GM21717 (cell line): ENCODE data around the gene GALNT13.

ENCODE experiments used
- ATAC-seq: cut with Tn5 transposase; IDR thresholded peaks from one replicate; pipeline ENCODE4 v1.9.1; 2021; ENCODE audit warnings: mild to moderate bottlenecking, moderate library complexity; ENCODE audit not compliant: unreplicated experiment

GALNT13 gene

DNA sequence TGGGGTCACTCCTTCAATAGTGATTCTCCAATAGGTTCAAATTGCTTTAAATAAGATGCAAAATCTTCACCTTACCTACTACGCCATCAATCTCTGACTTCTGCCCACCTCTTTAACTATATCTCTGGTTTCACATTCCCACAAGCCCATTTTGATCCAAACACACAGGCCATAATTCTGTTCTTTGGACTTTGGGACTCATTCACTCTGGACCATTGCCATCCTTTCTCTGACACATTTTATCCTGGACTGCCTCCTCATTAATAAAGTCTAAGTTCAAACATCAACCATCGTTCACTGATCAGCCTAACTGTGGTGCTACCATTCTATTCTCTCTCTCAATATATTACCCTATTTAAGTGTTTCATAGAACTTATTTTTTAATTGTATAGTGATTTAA, 332.2 kb downstream of the GALNT13 start:
- ATAC-seq: no peak

GRCh38 chr2:154207288-154208047, 335.7 kb downstream of the GALNT13 start:
- ATAC-seq: no peak

- no peak for ATAC-seq
These were observed 352.0 kb downstream of the GALNT13 start for GRCh38 chr2:154223726-154224125.

DNA sequence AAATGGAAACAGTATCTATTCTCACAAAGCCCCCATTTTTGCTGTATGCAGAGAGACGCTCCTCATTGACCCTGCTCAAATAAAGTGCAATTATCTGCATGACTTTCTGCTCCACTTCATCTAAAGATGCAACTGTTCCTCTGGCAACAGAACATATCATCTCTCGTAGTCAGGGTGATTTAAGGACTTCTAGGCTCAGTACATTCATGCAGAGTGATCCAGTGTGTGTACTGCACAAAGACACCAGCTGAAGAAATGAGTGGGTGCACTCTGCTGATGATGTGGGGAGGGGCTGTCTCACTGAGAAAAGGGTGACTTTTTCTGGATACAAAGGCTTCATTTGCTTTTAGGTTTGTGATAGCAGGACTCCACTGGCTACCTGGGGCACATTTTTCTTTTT, 355.2 kb downstream of the GALNT13 start:
- no peak for ATAC-seq

DNA sequence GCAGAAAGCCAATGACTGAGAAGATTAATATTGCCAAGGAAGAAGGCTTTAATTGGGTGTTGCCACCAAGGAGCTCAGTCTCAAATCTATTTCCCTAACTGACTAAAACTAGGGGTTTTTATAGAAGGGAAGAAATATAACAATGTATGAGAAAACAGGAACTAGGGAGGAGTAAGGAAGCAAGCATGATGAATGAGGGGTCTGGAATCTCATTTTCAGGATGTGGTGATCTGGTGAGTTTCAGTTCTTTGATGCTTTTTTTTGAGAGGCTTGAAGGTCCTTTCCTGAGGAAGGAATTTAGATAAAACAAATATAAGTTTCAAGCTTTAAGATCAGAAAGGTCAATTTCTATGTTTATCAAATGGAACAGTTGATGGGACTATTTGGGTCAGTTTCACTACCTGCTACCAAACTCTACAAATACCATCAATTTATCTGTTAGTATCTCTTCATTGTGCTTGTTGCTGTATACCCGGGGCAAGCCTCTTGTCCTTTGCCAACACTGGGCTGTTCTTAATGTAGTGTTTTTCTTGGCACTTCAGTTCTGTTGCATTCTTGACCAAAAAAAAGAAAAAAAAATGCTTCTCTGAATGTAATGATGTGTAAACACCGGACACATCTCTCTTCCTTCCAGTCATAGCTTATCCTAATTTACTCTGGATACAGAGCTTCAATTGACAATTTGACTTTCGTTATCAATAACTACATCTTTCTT, 357.0 kb downstream of the GALNT13 start:
- ATAC-seq: no peak

DNA sequence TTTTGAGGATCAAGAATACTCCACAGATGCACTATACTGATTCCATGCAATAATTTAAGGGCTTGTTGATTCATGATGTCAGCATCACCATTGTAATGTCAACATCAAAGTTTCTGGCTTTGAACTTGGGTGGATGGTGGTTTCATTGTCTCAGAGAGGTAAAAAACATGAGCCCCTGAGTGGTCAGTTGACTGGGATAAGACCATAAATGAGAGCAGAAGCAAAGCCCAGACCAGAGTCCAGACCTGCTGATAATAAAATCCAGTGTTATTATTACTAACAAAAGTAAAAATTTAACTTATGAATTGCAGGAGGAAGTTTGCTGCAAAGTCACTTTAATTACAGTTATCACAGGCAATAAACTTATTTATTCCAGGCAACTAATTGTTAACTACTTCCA, 358.2 kb downstream of the GALNT13 start:
- ATAC-seq: no peak

DNA sequence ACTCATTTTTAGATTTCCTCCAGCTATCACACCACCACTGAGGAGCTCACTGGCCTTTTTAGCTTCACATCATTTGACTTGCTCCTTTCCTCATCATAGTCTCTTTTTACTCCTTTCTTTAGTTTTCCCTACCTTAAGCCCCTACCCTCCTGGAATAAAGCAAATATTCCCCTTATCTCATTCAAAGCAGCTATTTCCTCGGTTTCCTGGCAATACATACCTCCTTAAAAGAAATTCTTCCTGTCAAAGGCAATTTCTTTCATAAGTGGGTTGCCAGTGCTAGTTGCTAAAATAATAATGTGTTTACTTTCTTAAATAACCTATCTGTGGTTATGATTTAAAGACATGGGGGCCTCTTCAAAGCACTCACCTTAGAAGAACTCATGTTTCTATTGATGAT, 359.3 kb downstream of the GALNT13 start:
- no peak for ATAC-seq

DNA sequence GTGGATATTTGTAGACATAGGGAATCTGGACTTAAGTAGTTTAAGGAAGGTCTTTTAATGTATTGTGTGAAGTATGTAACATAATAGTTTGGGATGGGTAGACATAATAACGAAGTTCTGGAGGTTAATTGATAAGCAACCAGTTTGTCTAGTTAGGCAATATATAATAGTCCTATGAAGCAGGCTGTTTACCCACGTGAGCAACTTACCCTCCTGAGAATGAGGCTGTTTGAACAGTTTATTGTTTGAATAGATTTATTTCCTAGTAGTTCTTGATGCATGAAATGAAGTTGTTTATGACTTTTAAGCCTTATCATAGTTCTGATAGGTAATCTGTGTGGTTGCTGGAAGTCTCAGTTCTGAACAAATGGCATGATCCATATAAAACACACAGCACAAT, 361.5 kb downstream of the GALNT13 start:
- no peak for ATAC-seq

DNA sequence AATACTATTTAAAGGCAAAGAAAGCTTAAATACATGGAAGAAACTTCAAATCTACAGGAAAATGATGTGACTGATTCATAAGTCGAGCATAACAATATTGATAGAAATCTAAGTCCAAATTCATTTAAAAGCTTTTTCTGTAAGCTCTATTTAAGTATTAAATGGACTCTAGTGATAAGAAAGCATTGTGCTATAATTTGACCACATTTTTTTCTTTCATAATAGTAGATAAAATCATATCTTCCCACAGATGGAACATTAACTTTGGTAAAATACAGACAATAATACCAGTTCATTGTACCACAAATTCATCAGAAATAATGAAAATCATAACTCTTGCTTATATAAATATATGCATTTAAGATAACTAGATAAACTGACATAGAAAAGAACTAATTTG, 366.5 kb downstream of the GALNT13 start:
- ATAC-seq: no peak

DNA sequence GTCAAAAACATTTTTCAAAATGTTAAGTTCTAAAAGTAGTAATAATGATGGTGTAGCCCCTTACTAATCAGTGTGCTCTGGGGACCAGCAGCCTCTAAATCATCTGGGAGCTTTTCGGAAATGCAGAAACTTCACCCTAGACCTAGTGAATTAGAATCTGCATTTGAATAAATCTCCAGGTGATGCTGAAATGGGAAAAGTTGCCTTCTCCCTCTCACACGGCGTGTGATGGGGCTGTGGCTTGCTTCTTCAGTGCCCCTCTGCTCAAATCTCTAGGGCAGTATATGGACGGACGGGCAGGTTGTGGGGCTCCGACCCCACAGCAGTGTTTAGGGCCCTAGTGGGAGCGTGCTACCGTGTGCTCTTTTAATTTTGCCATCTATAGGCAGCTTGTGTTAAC, 368.6 kb downstream of the GALNT13 start:
- no peak for ATAC-seq

GRCh38 chr2:154240921-154241379, 369.2 kb downstream of the GALNT13 start:
- no peak for ATAC-seq

DNA sequence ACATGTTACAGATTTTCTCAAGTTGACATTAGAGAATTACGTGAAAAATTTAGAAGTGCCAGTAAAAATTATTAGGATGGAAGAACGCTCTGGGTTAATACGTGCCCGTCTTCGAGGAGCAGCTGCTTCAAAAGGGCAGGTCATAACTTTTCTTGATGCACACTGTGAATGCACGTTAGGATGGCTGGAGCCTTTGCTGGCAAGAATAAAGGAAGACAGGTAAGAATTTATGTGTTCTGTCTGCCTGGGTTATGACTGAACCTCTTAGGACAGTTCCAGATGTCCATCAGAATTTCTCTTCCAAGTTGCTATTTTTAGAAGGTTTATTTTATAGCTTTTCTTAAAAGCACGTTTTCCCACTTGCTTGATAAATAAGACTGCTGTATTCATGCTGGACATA, 371.0 kb downstream of the GALNT13 start:
- no peak for ATAC-seq

GRCh38 chr2:154243685-154244084, 372.0 kb downstream of the GALNT13 start:
- ATAC-seq: no peak

- ATAC-seq: no peak
These were observed 373.2 kb downstream of the GALNT13 start for GRCh38 chr2:154244932-154245331.

DNA sequence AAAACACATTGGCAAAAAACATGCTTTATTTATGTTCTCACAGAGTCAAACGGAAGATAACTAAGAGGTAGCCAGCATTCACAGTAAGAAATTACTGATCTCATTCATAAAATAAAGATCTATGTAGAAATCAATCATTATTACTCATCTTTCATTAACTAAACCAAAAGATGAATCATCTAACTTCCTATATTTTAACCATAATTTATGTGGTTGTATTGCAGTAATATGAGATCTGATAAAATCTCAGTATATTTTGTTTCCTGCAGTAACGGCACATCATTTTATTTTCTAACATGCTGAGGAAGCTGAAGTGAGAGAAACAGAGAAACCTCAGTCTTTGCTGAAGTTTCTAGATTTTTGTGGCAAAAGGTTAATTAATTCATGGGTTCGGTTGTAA, 375.8 kb downstream of the GALNT13 start:
- ATAC-seq: no peak

DNA sequence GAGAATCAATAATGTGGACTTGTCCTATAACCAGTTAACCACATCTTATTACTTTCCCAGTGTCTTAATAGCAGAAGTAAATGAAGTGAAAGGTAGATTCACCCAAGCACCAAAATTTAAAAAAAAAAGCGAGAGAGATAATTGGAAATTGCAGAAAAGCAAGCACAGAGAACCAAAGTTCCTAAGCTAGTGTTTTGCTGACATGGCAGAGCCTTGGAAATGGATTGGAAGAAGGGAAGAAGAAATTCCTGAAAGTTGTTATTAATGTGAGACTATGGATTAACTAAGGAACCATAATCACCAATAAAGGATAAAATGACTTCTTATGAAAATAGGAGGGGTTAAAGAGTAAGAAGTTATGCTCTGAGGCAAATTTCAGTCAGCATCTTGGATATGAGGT, 384.4 kb downstream of the GALNT13 start:
- no peak for ATAC-seq

DNA sequence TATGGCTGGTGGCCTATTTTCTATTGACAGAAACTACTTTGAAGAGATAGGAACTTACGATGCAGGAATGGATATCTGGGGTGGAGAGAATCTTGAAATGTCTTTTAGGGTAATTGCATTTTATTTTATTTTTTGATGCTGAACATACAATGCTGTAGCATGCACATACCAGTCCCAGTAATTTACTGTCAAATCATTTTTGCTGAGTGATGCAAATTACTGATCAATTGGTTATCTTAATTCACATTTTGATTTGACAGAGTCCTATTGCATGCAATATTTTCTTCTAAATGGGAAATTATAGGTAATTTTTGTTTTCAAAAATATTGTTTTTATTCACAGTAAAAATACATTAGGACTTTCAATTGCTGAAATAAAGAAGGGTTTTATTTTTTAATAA, 387.3 kb downstream of the GALNT13 start:
- no peak for ATAC-seq

GRCh38 chr2:154261473-154262027, 389.8 kb downstream of the GALNT13 start:
- no peak for ATAC-seq

DNA sequence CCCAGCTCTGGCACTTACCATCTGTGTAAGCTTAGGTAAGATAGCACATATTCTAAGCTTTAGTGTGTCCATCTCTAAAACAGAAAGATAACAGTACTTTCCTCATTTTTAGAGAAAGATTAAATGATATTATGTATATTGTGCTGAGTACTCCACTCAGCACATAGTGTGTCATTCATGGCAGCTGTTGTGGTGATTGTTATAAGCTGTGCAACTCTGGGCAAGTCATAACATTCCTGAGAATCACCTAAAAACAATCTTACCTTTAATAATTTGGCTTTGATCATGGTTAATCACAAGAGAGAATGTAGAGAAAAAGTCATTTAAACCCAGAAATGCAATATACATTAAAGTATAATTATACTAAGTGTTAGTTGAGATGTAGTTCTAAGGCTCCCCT, 391.5 kb downstream of the GALNT13 start:
- no peak for ATAC-seq

GRCh38 chr2:154264024-154264423, 392.3 kb downstream of the GALNT13 start:
- no peak for ATAC-seq

DNA sequence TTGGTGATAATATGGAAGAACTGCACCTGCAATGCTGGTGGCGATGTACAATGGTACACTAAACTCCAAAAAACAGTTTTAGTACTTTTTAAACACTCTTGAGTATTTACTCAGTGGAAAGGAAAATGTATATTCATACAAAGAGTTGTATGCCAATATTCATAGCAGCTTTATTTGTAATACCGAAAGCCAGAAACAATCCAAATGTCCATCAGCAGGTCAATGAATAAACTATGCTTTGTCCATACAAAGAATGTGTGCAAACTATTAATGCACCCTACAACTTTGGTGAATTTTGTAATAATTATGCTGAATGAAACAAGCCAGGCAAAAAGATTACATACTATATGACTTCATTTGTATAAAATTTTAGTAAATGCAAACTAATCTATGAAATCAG, 396.3 kb downstream of the GALNT13 start:
- no peak for ATAC-seq

DNA sequence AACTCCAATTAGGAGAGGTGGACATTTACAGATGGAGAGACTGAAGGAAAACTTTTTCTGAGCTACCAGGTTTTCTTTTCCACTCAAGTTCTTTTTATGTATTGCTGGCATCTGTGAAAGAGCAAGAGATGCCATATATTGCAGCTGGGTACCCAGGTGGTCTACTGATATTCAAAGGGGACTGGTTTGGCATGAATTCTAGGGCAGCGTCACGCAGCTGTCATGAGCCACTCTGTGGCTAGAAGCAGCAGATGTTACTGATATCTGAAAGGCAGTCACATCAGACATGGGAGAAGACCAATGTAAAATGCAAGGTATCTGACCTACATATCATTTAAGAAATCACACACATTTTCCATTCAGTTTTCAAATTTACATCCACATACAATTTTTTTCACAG, 408.8 kb downstream of the GALNT13 start:
- ATAC-seq: no peak
